SKM-1 (cell line): ENCODE data around the gene MYO15B.

Source experiments
- DNase-seq: peaks from one replicate; lab custom pipeline; 2025; ENCODE audit not compliant: unreplicated experiment; lab: John Stamatoyannopoulos, UW

MYO15B gene

GRCh38 chr17:75587675-75588595, at the start of gene MYO15B:
MYO15B (plus strand) TSS chr17:75587800; CDS start chr17:75588058, 258 bp downstream.
- DNase-seq = peak; percentile 60

GRCh38 chr17:75539967-75540729, 47.5 kb upstream of the MYO15B start:
- no peak for DNase-seq

- no peak for DNase-seq
Measured at GRCh38 chr17:75540923-75541503, 46.6 kb upstream of the MYO15B start.

GRCh38 chr17:75542229-75542628, 45.4 kb upstream of the MYO15B start:
- DNase-seq = no peak

- DNase-seq = no peak
Measured at GRCh38 chr17:75542728-75543336, 44.8 kb upstream of the MYO15B start.

GRCh38 chr17:75544250-75544649, 43.4 kb upstream of the MYO15B start:
- DNase-seq = no peak

- DNase-seq = no peak
Measured at GRCh38 chr17:75546181-75546580, 41.4 kb upstream of the MYO15B start.

- no peak for DNase-seq
Measured at GRCh38 chr17:75547091-75547490, 40.5 kb upstream of the MYO15B start.

- no peak for DNase-seq
Measured at GRCh38 chr17:75548813-75549212, 38.8 kb upstream of the MYO15B start.

- DNase-seq = no peak
Measured at GRCh38 chr17:75549246-75550138, 38.1 kb upstream of the MYO15B start.

- DNase-seq = no peak
Measured at GRCh38 chr17:75550139-75550465, 37.5 kb upstream of the MYO15B start.

GRCh38 chr17:75551266-75551665, 36.3 kb upstream of the MYO15B start:
- no peak for DNase-seq

- DNase-seq = no peak
Measured at GRCh38 chr17:75552425-75553294, 34.9 kb upstream of the MYO15B start.

- DNase-seq = peak; percentile 31
Measured at GRCh38 chr17:75553295-75554110, 34.1 kb upstream of the MYO15B start.

- no peak for DNase-seq
Measured at GRCh38 chr17:75555679-75556153, 31.9 kb upstream of the MYO15B start.

GRCh38 chr17:75557075-75557851, 30.3 kb upstream of the MYO15B start:
- no peak for DNase-seq

GRCh38 chr17:75557852-75558665, 29.5 kb upstream of the MYO15B start:
- DNase-seq = no peak
